HG03045 (cell line): ENCODE results near the gene MED22.
"Not testable (repeated sequence)": the region's sequence is repeated elsewhere in the genome, so short reads cannot be mapped to it uniquely, and the experiment has no call there.

Source experiments
- ATAC-seq: cut with Tn5 transposase; IDR thresholded peaks from one replicate; pipeline ENCODE4 v1.9.1; 2021; ENCODE audit warnings: mild to moderate bottlenecking, moderate library complexity; ENCODE audit not compliant: unreplicated experiment

MED22 gene

DNA sequence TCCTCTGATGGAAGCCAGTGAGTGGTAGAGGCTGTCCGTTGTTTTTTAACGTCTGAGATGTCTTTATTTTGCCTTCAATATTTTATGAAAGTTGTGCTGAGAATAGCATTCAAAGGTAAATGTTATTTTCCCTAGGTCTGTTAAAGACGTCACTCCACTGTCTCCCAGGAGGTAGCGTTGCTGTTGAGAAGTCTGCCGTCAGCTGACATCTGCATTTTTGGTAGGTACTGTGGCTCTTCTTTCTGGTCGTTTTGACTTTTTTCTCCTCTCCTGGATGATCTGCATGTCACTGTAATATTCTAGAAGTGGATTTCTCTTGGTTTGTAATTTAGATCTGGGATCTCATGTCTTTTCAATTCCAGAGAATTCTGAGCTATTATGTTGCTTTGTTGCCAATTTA lies 38.3 kb downstream of the MED22 start:
- ATAC-seq: no peak

DNA sequence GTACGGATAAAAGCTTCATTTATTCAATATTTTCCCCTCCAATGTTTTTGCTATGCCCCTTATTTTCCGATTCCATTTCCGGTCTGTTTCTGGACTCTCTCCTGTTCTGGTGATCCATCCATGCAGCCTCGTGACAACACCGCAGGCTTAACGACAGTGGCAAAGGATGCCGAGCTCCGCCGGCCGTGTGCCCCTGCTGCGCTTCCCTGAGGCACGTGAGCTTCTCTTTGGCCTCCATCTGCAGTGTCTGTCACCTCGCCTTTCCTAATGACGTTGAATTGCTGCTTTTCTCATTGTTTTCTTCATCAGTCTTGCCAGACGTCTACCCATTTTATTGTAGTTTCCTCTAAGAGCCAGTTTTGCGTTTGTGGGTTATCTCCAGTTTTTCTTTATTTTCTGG lies 40.6 kb downstream of the MED22 start:
- ATAC-seq: no peak

GRCh38 chr9:133306242-133307204 lies 41.4 kb downstream of the MED22 start:
- no peak for ATAC-seq

- ATAC-seq: no peak
Observed at GRCh38 chr9:133305731-133306130, 42.2 kb downstream of the MED22 start.

DNA sequence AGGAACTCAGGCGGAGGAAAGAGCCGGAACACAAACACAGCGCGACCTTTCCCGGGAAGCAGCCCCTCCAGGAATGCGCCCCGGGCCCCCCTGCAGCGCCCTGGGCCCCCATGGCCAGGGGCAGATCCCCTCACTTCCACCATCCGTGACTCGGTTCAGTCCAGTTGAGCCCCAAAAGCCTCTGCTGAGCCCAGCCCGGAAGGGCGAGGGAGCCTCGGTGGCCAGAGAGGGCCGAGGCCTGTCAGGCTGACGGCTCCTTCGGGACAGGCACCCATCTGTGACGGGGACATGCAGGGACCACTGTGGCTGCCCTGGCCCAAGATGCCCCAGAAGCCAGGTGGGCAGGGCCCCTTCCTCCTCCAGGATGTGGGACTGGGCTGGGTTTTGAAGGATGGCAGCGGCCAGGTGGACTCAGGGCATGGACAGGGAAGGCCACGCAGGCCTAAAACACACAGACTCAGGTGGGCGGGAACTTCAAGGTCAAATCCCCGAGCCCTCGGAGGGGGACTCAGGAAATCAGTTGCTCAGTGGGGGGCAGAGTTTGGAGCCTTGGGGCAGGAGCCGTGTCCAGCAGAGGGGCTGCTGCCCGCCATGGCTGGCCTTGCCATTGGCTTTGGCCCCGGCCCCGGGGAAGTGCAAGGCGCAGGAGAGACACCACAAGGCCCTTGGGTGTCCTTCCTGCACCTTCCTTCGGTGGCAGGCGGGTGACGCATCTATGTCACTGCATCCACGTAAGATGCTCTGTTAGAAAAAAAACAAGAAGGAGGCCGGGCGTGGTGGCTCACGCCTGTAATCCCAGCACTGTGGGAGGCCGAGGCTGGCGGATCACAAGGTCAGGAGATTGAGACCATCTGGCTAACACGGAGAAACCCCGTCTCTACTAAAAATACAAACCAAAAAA lies 43.2 kb downstream of the MED22 start:
- no peak for ATAC-seq

DNA sequence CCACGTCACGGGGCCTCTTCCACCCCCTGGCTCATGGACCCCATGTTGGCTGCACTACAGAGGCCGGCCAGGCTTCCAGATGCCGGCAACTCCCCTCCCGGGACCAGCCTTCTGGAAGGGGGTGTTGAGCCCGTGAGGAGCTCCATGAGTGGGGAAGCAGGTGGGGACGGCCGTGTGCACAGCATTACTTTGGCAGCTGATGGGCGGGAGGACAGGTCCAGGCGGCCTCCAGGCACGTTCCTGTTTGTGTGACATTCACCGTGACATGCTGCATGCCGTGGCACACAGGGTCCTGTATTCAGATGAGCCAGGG lies 43.8 kb downstream of the MED22 start:
- ATAC-seq: no peak

GRCh38 chr9:133303266-133304157 lies 44.4 kb downstream of the MED22 start:
- no peak for ATAC-seq

DNA sequence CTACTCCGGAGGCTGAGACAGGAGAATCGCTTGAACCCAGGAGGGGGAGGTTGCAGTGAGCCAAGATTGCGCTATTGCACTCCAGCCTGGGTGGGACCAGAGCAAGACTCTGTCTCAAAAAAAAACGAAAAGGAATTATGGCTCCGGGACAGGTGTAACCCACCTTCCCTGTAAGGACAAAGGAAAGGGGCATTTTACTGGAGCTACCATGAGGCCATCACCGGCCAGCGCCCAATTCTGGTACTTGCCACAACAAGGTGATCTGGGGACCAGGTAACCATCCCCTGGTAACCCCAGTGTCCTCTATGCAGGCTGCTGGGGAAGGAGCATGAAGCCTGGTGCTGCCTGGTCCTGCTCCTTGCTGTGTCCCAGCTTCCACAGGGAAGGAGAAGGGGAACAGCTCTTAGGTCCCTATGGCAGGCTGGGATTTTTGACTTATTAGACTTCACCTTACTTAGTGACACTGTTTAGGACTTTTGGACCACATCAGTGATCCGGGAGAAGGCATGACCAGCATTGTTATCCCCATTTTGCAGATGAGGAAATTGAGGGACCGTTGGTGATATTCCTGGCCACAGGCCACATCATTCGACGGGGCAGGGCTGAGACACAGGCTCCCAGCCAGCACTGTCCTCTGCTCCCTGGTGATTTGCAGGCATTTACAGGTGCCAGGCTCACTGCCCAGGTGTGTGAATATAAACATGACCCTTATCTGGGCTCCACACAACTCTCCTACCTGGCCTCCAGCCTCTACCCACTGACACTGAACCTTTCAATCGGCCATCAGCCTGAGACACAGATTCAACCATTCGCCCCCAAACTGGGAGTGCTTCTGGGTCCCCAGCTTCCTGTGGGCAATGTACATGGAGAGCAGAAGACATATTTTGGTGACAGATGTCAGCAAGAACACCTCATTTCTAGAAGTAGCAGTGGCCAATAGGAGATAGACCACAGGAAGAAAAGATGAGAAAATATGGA lies 46.4 kb downstream of the MED22 start:
- no peak for ATAC-seq

DNA sequence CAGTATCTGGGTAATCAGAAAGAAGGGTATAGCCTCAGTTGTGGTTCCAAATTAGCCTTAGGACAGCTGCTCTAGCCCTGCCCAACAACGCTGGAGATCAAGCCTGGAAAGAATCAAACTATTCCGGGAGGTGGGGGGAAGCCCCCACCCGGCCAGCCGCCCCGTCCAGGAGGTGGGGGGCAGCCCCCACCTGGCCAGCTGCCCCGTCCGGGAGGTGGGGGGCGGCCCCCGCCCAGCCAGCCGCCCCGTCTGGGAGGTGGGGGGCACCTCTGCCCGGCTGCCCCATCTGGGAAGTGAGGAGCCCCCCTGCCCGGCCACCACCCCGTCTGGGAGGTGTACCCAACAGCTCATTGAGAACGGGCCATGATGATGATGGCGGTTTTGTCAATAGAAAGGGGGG lies 47.9 kb downstream of the MED22 start:
- ATAC-seq: not testable (repeated sequence)

DNA sequence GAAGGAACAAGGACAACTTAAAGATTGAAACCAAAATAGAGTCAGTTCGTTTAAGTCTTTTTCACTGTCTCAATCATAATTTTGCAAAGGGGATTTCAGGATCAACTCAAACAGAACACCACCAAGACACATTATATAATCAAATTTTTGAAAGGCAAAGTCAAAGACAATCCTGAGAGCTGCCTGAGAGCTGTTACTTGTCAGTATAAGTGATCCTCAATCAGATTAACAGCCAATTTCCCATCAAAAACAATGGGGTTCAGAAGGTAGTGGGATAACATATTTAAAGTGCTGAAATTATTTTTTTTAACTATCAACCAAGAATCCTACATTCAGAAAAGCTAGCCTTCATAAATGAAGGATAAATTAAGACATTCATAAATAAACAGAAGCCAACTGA lies 53.7 kb downstream of the MED22 start:
- ATAC-seq: no peak

- ATAC-seq: no peak
Observed at GRCh38 chr9:133290751-133291302, 57.1 kb downstream of the MED22 start.
